Measurements from ENCODE around the gene RNF208. TPM values are rescaled to one million over a fixed set of nuclear protein-coding genes. Genes with fewer than 3 reads are reported as not detected.
"Not testable (repeated sequence)": the region's sequence is repeated elsewhere in the genome, so short reads cannot be mapped to it uniquely, and the experiment has no call there.

RNF208 gene
- total and polyA plus RNA-seq, 2 of the 4 experiments (the other 2 are of a cell fraction), result 1.2 TPM; not detected in 1

- Histone ChIP-seq H3K79me1 (ENCODE audit: low read depth in 1 of 2, low read length in 2 of 2) (peaks cover 12 to 55% of the 10 kb centered on the region in 2 experiments; a peak in 3 of 4 replicates), H3K4me2 (ENCODE audit: low read depth, low read length) (peak overlapping the region; percentile 91), H3K9ac (ENCODE audit: low read depth, low read length) (peak overlapping the region; percentile 71), H4K91ac (ENCODE audit: insufficient read depth, low read depth, low read length) (peak overlapping the region; percentile 5; the same call in 1 of the 2 replicates), H2BK5ac (ENCODE audit: low read depth, low read length, poor library complexity, severe bottlenecking) (peak overlapping the region; percentile 81), H3K27ac (ENCODE audit: insufficient read depth, low read length) (peak overlapping the region; percentile 91), H3K4me3 (ENCODE audit: insufficient read depth, low read depth, low read length) (peak overlapping the region; percentile 59), H3K23ac (ENCODE audit: low read depth, low read length) (peak overlapping the region; percentile 94; the same call in 1 of the 2 replicates), H3K14ac (replicated peaks; ENCODE audit: low read depth, low read length) (peak overlapping the region; percentile 41; the same call in 1 of the 2 replicates), H4K20me1 (ENCODE audit: insufficient read depth, low read length) (peaks cover 38% of the 10 kb centered on the region), H4K8ac (ENCODE audit: low read depth in 2 of 2, low read length in 2 of 2) (peak overlapping the region; percentile 36 to 77; a peak in 2 of 4 replicates), H3K56ac (ENCODE audit: extremely low read depth, insufficient read depth, low read length) (0 out of 2 replicates have a peak overlapping the region, but pooled peaks have one; percentile 77), H3K36me3 (ENCODE audit: control insufficient read depth, insufficient read depth, low read length) (peaks cover 19% of the 10 kb centered on the region)
- H2AFZ ChIP-seq (replicated peaks; ENCODE audit: low read length, poor library complexity); in situ Hi-C loops (cut with MboI; ENCODE audit: low sequenced_read_pairs); H3K4ac ChIP-seq (ENCODE audit: low read depth, low read length); intact Hi-C loops (cut with micrococcal nuclease); ATAC-seq (ENCODE audit: low read depth); H4K5ac ChIP-seq (ENCODE audit: low read depth, low read length); H3K18ac ChIP-seq (ENCODE audit: low read depth, low read length); H2BK120ac ChIP-seq (ENCODE audit: low read depth, low read length); H3K9me3 ChIP-seq (ENCODE audit: control insufficient read depth, insufficient read depth, low read length); H3K27me3 ChIP-seq (ENCODE audit: control insufficient read depth, insufficient read depth, low read length); H2AK9ac ChIP-seq (replicated peaks; ENCODE audit: low read depth, low read length, poor library complexity); POLR2A ChIA-PET (ENCODE audit: unreplicated experiment); H3K9me1 ChIP-seq (ENCODE audit: insufficient read depth, low read length); H2BK15ac ChIP-seq (ENCODE audit: low read depth, low read length); DNase-seq; H2BK20ac ChIP-seq (ENCODE audit: low read depth, low read length); dilution Hi-C loops (cut with HindIII; ENCODE audit: low sequenced_read_pairs, unreplicated experiment); BruUV-seq (replicated peaks); H2AK5ac ChIP-seq (ENCODE audit: low read depth, low read length); H3K4me1 ChIP-seq (ENCODE audit: control insufficient read depth, insufficient read depth, low read length): not testable (repeated sequence)
- no CpG with 5 or more reads among the region's 27 CpGs for WGBS, 2 experiments (ENCODE audit: extremely low coverage in 2 of 2, insufficient read length in 1 of 2)
- CTCF ChIA-PET, result interaction anchor here (0.7 kb wide), 1 partner anchor 202 kb away, joined by 3 read pairs; no protein-coding TSS in a partner anchor
Observed at GRCh38 chr9:137239541-137240200, 17.6 kb upstream of the RNF208 start.
